Spleen (tissue), 11 donors: ENCODE measurements around the gene ARHGAP28. TPM values are rescaled to one million over a fixed set of nuclear protein-coding genes. Genes with fewer than 3 reads are reported as not detected.

Experiments used
- DNase-seq: peaks from one replicate; pipeline ENCODE4 v3.0.0-alpha.2; 2020
- H3K27ac ChIP-seq, 8 donors: fragments of 200-600 bp; sonication (generic) in 7 of 8; 1 replicate in 4 of 8; 2 replicates in 4 of 8; pipeline versions ENCODE4 v1.5.0 to v1.8.0; 2016 to 2021; ENCODE audit warnings: inconsistent platforms in 4 of 8, mild to moderate bottlenecking in 4 of 8, moderate library complexity in 1 of 8
- H3K27me3 ChIP-seq, 7 donors: fragments of 200-600 bp; sonication (generic) in 6 of 7; replicated peaks in 1 of 7; 1 replicate in 4 of 7; 2 replicates in 3 of 7; pipeline versions ENCODE4 v1.5.0 to v1.8.0; 2016 to 2021; ENCODE audit warnings: inconsistent platforms in 3 of 7, mild to moderate bottlenecking in 1 of 7
- H3K36me3 ChIP-seq, 6 donors: fragments of 200-600 bp; sonication (generic) in 5 of 6; 1 replicate in 4 of 6; 2 replicates in 2 of 6; pipeline versions ENCODE4 v1.5.0 to v1.8.0; 2016 to 2021; ENCODE audit warnings: inconsistent platforms in 2 of 6
- H3K4me1 ChIP-seq, 6 donors: fragments of 200-600 bp; sonication (generic) in 5 of 6; 1 replicate in 3 of 6; 2 replicates in 3 of 6; pipeline versions ENCODE4 v1.5.0 to v1.8.0; 2016 to 2021; ENCODE audit warnings: inconsistent platforms in 3 of 6
- H3K4me3 ChIP-seq, 8 donors: fragments of 200-600 bp; sonication (generic) in 7 of 8; 1 replicate in 4 of 8; 2 replicates in 4 of 8; pipeline versions ENCODE4 v1.5.0 to v1.8.0; 2016 to 2021; ENCODE audit warnings: inconsistent platforms in 4 of 8, mild to moderate bottlenecking in 4 of 8, moderate library complexity in 2 of 8
- H3K9me3 ChIP-seq, 8 donors: fragments of 200-600 bp; sonication (generic) in 7 of 8; 1 replicate in 4 of 8; 2 replicates in 4 of 8; pipeline versions ENCODE4 v1.5.0 to v1.8.0; 2016 to 2021; ENCODE audit warnings: inconsistent platforms in 4 of 8
- POLR2A ChIP-seq, 3 donors: fragments of 450-650 bp; IDR thresholded peaks; one replicate each; pipeline ENCODE4 v1.5.1; 2017; ENCODE audit warnings: antibody characterized with exemption in 3 of 3, mild to moderate bottlenecking in 1 of 3
- POLR2AphosphoS5 ChIP-seq, 3 donors: sonication (generic); formaldehyde crosslinking; IDR thresholded peaks; one replicate each; pipeline ENCODE4 v1.5.1; 2017; ENCODE audit warnings: antibody characterized with exemption in 3 of 3
- WGBS, 5 donors: extraction: QIAGEN DNeasy Blood & Tissue Kit in 3 of 5; methylation state at CpG; one replicate each; pipeline versions ENCODE4 v1.1.5 to v1.1.7; 2013 to 2018; 5-methylcytosine and 5-hydroxymethylcytosine counted together
- intact Hi-C: fragments of 100-400 bp; cut with DNase I; formaldehyde crosslinking; loops from one replicate; pipeline ENCODE4 v1.15.0; 2023; ENCODE audit warnings: low total_unique reads
- polyA plus RNA-seq, 3 donors: library from polyadenylated mRNA; stranded (reverse); fragments of 200-250 nt; gene quantifications; one replicate each; pipeline ENCODE4 v1.2.1, GENCODE V29; 2013
- total RNA-seq, 7 donors: library from RNA; depleted of rRNA in 3 of 7; stranded (reverse); fragments of >200 nt in 3 of 7; fragmentation: NEBNext Ultra II Directional in 4 of 7; extraction: Animal tissue kit (Norgen Biotek cat#: 25700) in 4 of 7; gene quantifications; one replicate each; pipeline versions ENCODE4 v1.1.0 to v1.2.1, GENCODE V29; 2016 to 2021
- TF ChIP-seq, protein P1 (sequence below), 11 experiments: fragments of 200-600 bp in 7 of 11; fragments of 450-650 bp in 4 of 11; sonication (generic) in 4 of 11; IDR thresholded peaks in 8 of 11; conservative IDR thresholded peaks in 3 of 11; 1 replicate in 7 of 11; 2 replicates in 4 of 11; pipeline versions ENCODE4 v1.4.0 to v1.8.0; 2016 to 2021; ENCODE audit warnings: antibody characterized with exemption in 11 of 11, inconsistent platforms in 4 of 11, mild to moderate bottlenecking in 1 of 11
- donor health status: healthy with polysubstance abuse.
- donor health status: DM: no; HTN: no; CAD: no; lungs with moderate emphysema.
- donor health status: DM: no; HTN: no; CAD: no.
- donor health status: Bipolar disorder and iron deficiency.
- donor health status: healthy.
- donor health status: DM: no; HTN: no; CAD: no.
- donor health status: DM: yes; HTN: yes; CAD: no.

The ARHGAP28 gene
- total and polyA plus RNA-seq, 10 donors = 1.9 to 78.3 (median 30.3) TPM

DNA sequence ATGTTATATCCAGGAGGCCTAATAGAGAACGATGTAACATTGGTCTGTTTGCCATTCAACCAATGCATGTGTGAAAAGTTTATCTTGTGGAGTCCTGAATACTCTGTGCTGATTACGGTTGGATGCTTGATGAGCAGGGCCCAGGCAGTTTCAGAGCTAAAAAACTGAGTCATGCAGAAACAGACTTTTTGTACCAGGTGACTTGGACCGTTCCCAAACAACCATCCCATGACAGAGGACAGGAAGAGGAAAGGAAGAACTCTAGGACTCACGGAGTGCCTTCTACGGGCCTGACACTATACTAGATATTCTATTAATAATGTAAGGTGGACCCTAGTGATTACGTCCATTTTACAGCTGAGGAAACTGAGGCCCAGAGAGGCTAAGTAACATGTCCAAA lies 142.1 kb downstream of the ARHGAP28 start:
- H3K4me3 ChIP-seq = no peak overlapping the region
- intact Hi-C loops = no loop called here
- no peak overlapping the region for H3K27ac ChIP-seq
- whole genome bisulfite sequencing, 5 donors = 74 to 90% (median 85%) methylated on average over 6 of the region's 6 CpGs
- no peak for DNase-seq
- no peaks in the 10 kb centered on the region for H3K27me3 ChIP-seq
- H3K9me3 ChIP-seq = no peaks in the 10 kb centered on the region
- no peaks in the 10 kb centered on the region for H3K4me1 ChIP-seq
- TF ChIP-seq POLR2AphosphoS5 (IDR thresholded peaks at IDR 0.05) (no peak), POLR2A (IDR thresholded peaks at IDR 0.05) (no peak)
- TF ChIP-seq, protein P1, sequence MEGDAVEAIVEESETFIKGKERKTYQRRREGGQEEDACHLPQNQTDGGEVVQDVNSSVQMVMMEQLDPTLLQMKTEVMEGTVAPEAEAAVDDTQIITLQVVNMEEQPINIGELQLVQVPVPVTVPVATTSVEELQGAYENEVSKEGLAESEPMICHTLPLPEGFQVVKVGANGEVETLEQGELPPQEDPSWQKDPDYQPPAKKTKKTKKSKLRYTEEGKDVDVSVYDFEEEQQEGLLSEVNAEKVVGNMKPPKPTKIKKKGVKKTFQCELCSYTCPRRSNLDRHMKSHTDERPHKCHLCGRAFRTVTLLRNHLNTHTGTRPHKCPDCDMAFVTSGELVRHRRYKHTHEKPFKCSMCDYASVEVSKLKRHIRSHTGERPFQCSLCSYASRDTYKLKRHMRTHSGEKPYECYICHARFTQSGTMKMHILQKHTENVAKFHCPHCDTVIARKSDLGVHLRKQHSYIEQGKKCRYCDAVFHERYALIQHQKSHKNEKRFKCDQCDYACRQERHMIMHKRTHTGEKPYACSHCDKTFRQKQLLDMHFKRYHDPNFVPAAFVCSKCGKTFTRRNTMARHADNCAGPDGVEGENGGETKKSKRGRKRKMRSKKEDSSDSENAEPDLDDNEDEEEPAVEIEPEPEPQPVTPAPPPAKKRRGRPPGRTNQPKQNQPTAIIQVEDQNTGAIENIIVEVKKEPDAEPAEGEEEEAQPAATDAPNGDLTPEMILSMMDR (IDR thresholded peaks at IDR 0.05 in 8 of 11, conservative IDR thresholded peaks at IDR 0.05 in 3 of 11) = no peak
- H3K36me3 ChIP-seq = peaks cover 0 to 33% (median 5%) of the 10 kb centered on the region in 6 donors

DNA sequence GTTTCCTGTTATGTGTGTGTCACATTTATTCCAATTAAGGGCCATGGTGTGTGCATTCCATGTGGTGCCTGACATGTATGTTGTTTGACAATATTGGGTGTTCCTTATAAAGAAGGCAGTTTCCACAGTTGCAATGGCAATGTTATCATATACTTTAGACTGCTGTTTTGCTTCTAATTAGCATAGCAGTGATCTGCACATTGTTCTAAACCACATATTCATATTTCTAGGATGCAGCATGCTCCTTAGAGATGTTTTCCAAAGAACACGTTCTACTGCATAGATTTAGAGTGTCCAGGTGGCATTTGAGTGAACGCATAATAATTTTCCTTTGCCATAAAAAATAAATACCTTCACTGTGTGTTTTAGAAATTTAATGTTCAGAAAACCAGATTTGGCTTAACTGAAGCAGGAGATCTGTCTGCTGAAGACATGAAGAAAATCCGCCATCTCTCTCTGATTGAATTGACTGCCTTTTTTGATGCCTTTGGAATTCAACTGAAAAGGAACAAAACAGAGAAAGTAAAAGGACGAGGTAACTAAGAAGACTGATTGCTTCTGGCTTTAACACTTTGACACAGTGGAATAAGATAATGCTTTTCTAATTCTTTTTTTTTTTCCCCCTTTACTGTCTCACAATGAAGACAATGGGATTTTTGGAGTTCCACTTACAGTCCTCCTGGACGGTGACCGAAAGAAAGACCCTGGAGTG lies 143.7 kb downstream of the ARHGAP28 start:
- no peaks in the 10 kb centered on the region for H3K27me3 ChIP-seq
- TF ChIP-seq POLR2AphosphoS5 (IDR thresholded peaks at IDR 0.05) (no peak), POLR2A (IDR thresholded peaks at IDR 0.05) (no peak)
- TF ChIP-seq, protein P1 (IDR thresholded peaks at IDR 0.05 in 8 of 11, conservative IDR thresholded peaks at IDR 0.05 in 3 of 11) = no peak
- no peaks in the 10 kb centered on the region for H3K9me3 ChIP-seq
- H3K27ac ChIP-seq = no peak overlapping the region
- intact Hi-C loops = no loop called here
- H3K4me3 ChIP-seq = no peak overlapping the region
- H3K4me1 ChIP-seq = no peaks in the 10 kb centered on the region
- peaks cover 0 to 35% (median 5%) of the 10 kb centered on the region in 6 donors for H3K36me3 ChIP-seq
- no peak for DNase-seq
- 75 to 93% (median 86%) methylated on average over 6 of the region's 6 CpGs for WGBS, 5 donors

DNA sequence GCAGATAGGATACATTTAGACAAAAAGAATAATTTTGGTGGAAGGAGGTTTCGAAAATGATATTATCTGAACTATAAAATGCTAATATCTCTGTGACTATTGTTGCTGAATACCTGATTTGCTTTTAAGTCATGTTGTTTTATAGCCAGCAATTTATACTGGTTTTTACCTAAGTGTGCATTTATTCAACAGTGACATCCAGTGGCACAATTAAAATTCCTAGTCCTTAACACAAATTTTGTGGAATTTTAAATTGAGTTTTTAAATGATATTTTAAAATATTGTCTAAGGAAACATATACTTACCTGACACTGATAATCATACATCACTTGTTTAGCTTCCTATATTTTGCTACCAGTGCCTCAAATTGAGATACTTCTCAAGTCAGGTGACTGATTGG lies 144.8 kb downstream of the ARHGAP28 start:
- DNase-seq = no peak
- Histone ChIP-seq H3K27ac (no peak overlapping the region), H3K4me3 (no peak overlapping the region), H3K27me3 (no peaks in the 10 kb centered on the region), H3K9me3 (no peaks in the 10 kb centered on the region), H3K36me3 (peaks cover 0 to 35% (median 5%) of the 10 kb centered on the region in 6 donors), H3K4me1 (no peaks in the 10 kb centered on the region)
- 71 to 90% (median 79%) methylated on average over 1 of the region's 1 CpG for WGBS, 5 donors
- TF ChIP-seq POLR2A (IDR thresholded peaks at IDR 0.05) (no peak), POLR2AphosphoS5 (IDR thresholded peaks at IDR 0.05) (no peak)
- intact Hi-C loops = no loop called here

DNA sequence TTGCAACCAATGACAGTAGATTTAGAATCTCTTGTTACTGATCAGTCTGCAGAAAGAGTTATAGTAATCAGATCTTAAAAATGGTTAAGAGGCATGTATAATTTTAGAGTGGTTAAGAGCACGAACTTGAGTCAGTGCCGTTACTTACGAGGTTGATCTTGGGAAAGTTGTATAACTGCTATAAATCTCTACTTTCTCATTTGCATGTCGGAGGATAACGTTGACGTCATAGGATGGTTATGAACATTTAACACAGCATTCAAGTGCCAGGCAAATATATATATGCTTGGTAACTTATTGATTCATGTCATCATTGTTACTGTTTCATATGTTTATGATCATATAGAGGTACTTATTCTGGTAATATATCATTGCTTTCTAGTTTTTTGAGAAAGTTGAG lies 146.2 kb downstream of the ARHGAP28 start:
- Histone ChIP-seq H3K36me3 (peaks cover 0 to 33% (median 5%) of the 10 kb centered on the region in 6 donors), H3K27me3 (no peaks in the 10 kb centered on the region), H3K27ac (no peak overlapping the region), H3K4me1 (peaks cover 0 to 8% (median 0%) of the 10 kb centered on the region in 6 donors), H3K4me3 (no peak overlapping the region), H3K9me3 (no peaks in the 10 kb centered on the region)
- intact Hi-C loops = no loop called here
- WGBS, 5 donors = 86 to 92% (median 90%) methylated on average over 6 of the region's 6 CpGs
- DNase-seq = no peak
- TF ChIP-seq POLR2A (IDR thresholded peaks at IDR 0.05) (no peak), POLR2AphosphoS5 (IDR thresholded peaks at IDR 0.05) (no peak)
- TF ChIP-seq, protein P1 (IDR thresholded peaks at IDR 0.05 in 8 of 11, conservative IDR thresholded peaks at IDR 0.05 in 3 of 11) = no peak
